Right ventricle myocardium inferior (tissue), 1 donor: ENCODE results near the gene MEGF8. TPM values are rescaled to one million over a fixed set of nuclear protein-coding genes. Genes with fewer than 3 reads are reported as not detected.

Experiments used
- ATAC-seq: fragments of 200-7000 bp; cut with Tn5 transposase; one replicate; pipeline ENCODE4 v1.9.1; 2020; ENCODE audit warnings: mild to moderate bottlenecking, moderate library complexity
- DNase-seq: peaks from one replicate; pipeline ENCODE4 v3.0.0; 2021; ENCODE audit errors: missing footprints
- intact Hi-C: fragments of 100-400 bp; cut with DNase I; formaldehyde crosslinking; loops from one replicate; pipeline ENCODE4 v1.11.0; 2022
- total RNA-seq: library from RNA; stranded (reverse); fragmentation: NEBNext Ultra II Directional; extraction: Animal tissue kit (Norgen Biotek cat#: 25700); gene quantifications from one replicate; pipeline ENCODE4 v1.2.1, GENCODE V29; 2021
- donor health status: DM: no; HTN: yes; CAD: no; lungs with severe emphysema.

The MEGF8 gene
- total RNA-seq, 1 donor from 2014 or later, result 32.6 TPM

DNA sequence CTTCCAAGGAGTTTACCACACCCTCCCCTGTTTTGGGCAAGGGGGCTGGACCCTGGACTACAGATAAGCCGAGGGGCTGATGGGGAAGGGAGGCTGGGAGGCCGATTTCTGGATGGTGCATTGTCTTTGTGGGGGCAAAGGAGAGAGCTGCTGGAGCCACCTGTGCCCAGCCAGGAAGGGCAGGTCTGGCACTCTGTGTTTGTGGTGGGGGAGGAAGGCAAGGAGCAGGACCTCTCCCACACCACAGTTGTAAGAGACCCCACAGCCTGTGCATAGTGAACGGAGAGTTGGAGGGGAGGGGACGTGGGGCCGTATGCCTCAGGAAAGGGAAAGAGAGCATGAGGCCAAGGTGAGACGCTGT is 39.5 kb upstream of the MEGF8 start:
- intact Hi-C loops, result no loop called here
- DNase-seq (no peak), ATAC-seq (no peak)

DNA sequence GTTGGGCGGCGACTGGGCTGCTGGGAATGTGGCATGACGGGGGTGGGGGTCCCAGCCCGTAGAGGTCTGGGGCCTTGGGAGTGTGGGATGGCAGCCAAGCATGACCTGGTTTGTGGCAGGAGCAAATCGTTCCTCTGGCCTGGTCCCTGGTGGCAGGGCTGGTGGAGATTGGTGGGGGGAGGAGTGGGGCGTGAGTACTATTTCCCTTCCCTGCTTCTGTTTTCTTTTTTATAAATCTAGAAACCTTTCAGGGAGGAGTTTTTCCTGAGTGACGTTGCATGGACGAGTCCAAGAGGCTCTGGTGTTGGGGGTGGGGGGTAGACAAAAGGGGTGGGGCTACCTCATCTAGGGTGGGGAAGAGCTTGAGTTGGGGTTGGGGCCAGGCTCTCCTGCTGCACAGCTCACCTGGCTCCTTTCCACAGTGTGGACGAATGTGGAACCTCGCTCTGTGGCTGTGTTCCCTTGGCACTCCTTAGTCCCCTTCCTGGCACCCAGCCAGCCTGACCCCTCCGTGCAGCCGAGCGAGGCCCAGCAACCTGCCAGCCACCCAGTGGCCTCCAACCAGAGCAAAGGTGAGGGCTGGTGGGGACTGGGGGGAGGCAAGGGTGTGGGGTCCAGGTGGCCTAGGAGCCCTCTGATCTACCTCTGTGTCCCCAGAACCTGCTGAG is 39.0 kb upstream of the MEGF8 start:
- no peak for ATAC-seq
- no peak for DNase-seq
- intact Hi-C loops, result no loop called here

DNA sequence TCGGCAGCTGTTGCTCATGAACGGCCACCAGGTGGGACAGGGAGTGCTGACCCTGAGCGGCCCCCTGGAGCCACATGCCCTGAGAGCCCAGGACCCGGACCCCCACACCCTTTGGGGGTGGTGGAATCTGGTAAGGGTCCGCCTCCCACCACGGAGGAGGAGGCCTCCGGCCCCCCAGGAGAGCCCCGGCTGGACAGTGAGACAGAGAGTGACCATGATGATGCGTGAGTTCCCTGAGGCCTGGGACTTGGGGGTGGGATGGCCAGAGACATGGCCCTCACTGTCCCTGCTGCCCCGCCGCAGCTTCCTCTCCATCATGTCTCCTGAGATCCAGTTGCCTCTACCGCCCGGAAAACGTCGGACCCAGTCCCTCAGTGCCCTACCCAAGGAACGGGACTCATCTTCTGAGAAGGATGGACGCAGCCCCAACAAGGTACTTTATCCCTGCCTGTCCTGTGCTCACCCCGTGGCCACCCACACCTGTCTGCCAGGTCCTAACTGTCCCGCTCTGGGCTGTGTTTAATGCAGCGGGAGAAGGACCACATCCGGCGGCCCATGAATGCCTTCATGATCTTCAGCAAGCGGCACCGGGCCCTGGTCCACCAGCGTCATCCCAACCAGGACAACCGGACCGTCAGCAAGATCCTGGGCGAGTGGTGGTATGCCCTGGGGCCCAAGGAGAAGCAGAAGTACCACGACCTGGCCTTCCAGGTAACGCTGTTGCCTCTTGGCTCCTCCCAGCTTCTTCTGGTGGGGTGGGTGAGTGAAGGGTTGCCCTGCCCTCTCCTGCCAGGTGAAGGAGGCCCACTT is 38.2 kb upstream of the MEGF8 start:
- intact Hi-C loops, result no loop called here
- no peak for ATAC-seq

DNA sequence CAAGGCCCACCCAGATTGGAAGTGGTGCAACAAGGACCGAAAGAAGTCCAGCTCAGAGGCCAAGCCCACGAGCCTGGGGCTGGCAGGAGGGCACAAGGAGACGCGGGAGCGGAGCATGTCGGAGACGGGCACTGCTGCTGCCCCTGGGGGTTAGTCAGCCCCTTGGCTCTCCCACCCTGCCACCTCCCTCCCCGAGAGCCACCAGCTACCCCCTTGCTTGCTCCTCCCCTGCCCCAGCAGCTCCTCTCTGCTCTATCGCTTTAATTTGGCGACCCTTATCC is 37.7 kb upstream of the MEGF8 start:
- ATAC-seq (no peak), DNase-seq (peak; percentile 58)
- intact Hi-C loops, result no loop called here

More for the DNA sequence above, 38.2 kb upstream of the MEGF8 start:
- DNase-seq, result peak; percentile 57

DNA sequence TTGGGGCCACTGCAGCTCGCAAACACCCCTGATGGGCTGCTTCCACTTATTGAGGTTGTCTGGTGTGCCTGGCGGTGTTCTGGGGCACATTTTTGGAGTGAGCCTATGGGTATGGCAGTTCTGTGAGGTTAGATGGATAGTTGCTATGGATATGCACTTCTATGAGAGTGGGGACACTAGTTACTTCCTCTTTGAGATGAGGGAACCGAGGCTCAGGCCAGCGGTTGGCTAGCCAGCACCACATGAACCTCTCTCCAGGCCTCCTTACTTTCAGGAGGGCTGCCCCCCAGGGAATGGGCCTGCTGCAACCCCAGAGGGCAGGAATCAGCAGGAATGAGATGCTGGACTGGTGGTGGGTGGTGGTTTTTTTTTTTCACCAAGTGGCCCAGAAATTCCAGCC is 37.0 kb upstream of the MEGF8 start:
- peak; percentile 60 for DNase-seq
- ATAC-seq, result no peak
- intact Hi-C loops, result no loop called here

DNA sequence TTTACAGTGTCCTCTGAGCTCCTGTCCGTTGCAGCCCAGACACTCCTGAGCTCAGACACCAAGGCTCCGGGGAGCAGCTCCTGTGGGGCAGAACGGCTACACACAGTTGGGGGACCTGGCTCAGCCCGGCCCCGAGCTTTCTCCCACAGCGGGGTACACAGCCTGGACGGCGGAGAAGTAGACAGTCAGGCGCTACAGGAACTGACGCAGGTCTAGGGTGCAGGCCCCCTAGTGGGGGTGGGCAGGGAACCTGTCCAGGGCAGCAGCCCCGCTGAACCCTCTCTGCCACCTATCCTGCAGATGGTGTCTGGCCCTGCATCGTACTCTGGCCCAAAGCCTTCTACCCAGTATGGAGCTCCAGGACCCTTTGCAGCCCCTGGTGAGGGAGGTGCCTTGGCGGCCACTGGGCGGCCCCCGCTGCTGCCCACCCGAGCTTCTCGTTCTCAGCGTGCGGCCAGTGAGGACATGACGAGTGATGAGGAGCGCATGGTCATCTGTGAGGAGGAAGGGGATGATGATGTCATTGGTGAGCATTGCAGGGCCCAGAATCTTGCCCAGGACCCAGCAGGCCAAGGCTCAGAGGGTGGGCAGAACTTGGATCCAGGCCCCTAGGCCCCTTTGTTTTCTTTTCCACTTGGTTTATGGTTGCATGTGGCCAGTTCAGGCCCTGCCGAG is 36.4 kb upstream of the MEGF8 start:
- intact Hi-C loops, result no loop called here
- ATAC-seq, result no peak
- DNase-seq, result peak; percentile 50

DNA sequence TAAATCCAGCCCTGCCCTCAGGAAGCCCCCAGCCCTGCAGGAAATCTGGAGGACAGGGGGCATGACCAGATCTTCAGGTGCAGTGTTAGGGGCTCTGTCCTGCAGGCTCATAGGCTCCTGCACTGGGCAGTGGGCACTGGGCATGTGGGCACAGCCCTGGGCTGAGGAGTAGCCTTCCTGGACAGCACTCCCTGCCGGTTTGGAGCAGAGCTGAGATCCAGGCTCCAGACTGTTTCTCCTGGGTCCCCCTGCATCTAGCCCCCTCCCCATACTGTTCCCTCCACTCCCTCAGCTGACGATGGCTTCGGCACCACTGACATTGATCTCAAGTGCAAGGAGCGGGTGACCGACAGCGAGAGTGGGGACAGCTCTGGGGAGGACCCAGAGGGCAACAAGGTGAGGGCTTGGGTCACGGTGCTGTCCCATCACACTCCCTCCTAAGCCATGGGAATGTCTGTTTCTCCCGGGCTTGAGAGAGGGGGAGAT is 35.8 kb upstream of the MEGF8 start:
- DNase-seq, result peak; percentile 23
- intact Hi-C loops, result no loop called here
- ATAC-seq, result no peak

DNA sequence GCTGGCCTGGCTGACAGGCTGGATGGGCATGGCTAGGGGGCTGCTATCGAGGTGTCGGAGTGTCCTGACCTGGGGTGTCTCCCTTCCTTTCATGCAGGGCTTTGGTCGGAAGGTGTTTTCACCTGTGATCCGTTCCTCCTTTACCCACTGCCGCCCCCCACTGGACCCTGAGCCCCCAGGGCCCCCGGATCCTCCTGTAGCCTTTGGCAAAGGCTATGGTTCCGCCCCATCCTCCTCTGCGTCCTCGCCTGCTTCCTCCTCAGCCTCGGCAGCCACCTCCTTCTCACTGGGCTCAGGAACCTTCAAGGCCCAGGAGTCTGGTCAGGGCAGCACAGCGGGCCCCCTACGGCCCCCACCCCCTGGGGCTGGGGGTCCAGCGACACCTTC is 35.3 kb upstream of the MEGF8 start:
- peak; percentile 15 for DNase-seq
- no peak for ATAC-seq
- intact Hi-C loops, result no loop called here

DNA sequence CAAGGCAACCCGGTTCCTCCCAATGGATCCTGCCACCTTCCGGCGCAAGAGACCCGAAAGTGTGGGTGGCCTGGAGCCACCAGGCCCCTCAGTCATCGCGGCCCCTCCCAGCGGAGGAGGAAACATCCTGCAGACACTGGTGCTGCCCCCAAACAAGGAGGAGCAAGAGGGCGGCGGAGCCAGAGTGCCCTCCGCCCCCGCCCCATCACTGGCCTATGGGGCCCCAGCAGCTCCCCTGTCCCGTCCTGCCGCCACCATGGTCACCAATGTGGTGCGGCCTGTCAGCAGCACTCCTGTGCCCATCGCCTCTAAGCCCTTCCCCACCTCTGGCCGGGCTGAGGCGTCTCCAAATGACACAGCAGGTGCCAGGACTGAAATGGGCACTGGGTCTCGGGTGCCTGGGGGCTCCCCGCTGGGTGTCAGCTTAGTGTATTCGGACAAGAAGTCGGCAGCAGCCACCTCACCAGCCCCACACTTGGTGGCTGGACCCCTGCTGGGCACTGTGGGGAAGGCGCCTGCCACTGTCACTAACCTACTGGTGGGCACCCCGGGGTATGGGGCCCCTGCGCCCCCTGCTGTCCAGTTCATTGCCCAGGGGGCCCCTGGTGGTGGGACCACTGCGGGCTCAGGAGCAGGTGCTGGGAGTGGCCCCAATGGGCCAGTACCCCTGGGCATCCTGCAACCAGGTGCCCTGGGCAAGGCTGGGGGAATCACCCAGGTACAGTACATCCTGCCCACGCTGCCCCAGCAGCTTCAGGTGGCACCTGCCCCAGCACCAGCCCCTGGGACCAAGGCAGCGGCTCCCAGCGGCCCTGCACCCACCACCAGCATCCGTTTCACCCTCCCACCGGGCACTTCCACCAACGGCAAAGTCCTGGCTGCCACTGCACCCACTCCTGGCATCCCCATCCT is 34.7 kb upstream of the MEGF8 start:
- intact Hi-C loops, result no loop called here
- ATAC-seq (peak; percentile 7), DNase-seq (peak; percentile 21)

DNA sequence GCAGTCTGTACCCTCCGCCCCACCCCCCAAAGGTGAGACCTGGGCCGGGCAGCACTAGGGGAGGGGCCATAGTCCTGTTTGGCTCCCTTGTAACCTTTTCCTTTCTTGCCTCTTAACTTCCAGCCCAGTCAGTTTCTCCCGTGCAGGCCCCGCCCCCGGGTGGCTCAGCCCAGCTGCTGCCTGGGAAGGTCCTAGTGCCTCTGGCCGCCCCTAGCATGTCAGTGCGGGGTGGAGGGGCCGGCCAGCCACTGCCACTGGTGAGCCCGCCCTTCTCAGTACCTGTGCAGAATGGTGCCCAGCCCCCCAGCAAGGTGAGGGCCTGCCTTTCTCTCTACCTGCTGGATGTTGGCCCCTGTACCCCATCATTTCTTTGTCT is 34.0 kb upstream of the MEGF8 start:
- ATAC-seq (no peak), DNase-seq (peak; percentile 57)
- intact Hi-C loops, result no loop called here

DNA sequence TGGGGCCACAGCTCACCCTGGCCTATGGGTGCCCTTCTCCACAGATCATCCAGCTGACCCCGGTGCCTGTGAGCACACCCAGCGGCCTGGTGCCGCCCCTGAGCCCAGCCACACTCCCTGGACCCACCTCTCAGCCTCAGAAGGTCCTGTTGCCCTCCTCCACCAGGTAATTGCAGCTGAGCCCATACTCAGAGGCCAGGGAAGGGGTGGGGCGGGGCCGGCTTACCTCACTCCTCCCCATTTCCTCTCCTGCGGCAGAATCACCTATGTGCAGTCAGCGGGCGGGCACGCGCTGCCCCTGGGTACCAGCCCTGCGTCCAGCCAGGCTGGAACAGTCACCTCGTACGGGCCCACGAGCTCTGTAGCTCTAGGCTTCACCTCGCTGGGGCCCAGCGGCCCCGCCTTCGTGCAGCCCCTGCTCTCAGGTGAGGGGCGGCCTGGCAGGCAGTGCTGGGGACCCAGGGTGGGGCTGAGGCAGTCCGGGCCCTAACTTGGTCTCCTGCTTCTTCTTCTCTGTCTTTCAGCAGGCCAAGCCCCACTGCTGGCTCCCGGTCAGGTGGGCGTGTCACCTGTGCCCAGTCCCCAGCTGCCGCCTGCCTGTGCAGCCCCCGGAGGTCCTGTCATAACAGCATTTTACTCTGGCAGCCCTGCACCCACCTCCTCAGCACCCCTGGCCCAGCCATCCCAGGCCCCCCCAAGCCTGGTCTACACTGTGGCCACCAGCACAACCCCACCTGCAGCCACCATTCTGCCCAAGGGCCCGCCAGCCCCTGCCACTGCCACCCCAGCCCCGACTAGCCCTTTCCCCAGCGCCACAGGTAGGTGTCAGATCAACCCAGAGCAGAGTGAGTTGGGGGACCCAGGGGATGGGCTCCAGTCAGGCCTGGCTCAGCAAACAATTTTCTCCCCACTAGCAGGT is 33.1 kb upstream of the MEGF8 start:
- intact Hi-C loops, result no loop called here

DNA sequence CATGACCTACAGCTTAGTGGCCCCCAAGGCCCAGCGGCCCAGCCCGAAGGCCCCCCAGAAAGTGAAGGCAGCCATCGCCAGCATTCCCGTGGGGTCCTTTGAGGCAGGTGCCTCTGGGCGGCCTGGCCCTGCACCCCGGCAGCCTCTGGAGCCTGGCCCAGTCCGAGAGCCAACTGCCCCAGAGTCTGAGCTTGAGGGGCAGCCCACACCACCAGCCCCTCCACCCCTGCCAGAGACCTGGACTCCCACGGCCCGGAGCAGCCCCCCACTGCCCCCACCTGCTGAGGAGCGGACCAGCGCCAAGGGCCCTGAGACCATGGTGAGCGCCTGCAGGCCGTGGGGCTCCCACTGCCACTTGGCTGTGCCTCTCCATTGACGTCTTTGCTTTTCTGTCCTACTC is 32.5 kb upstream of the MEGF8 start:
- DNase-seq (peak; percentile 56), ATAC-seq (no peak)
- intact Hi-C loops, result no loop called here

More for the DNA sequence above, 33.1 kb upstream of the MEGF8 start:
- ATAC-seq, result no peak
- DNase-seq, result peak; percentile 53

DNA sequence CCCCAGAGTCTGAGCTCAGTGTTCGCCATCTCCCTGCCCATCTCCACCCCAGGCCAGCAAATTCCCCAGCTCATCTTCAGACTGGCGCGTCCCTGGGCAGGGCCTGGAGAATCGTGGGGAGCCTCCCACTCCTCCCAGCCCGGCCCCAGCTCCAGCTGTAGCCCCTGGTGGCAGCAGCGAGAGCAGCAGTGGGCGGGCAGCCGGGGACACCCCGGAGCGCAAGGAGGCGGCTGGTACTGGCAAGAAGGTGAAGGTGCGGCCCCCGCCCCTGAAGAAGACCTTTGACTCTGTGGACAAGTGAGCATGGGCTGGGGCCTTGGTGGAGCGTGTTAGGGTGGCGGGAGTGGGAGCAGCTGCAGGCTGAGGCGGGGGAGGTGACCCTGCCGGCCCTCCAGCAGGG is 31.9 kb upstream of the MEGF8 start:
- intact Hi-C loops, result no loop called here
- DNase-seq (no peak), ATAC-seq (no peak)

DNA sequence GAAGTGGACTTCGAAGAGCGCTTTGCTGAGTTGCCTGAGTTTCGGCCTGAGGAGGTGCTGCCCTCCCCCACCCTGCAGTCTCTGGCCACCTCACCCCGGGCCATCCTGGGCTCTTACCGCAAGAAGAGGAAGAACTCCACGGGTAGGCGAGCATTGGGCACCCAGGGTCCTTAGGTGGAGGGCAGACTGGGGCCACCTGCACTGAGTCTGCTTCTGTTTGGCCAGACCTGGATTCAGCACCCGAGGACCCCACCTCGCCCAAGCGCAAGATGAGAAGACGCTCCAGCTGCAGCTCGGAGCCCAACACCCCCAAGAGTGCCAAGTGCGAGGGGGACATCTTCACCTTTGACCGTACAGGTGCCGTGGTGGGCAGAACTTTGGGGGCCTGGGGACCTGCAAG is 31.5 kb upstream of the MEGF8 start:
- intact Hi-C loops, result no loop called here
- no peak for ATAC-seq
- peak; percentile 51 for DNase-seq

DNA sequence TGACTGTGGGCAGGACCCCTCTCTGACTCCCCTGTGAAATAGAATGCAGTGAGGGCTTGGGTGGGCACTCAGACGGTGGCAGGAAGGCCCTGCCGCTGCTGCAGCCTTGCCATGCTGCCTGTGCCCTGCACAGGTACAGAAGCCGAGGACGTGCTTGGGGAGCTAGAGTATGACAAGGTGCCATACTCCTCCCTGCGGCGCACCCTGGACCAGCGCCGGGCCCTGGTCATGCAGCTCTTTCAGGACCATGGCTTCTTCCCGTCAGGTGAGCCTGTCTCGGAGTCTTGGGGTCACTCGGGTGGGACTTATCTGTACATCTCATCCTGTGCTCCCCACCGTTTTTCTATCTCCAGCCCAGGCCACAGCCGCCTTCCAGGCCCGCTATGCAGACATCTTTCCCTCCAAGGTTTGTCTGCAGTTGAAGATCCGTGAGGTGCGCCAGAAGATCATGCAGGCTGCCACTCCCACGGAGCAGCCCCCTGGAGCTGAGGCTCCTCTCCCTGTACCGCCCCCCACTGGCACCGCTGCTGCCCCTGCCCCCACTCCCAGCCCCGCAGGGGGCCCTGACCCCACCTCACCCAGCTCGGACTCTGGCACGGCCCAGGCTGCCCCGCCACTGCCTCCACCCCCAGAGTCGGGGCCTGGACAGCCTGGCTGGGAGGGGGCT is 30.8 kb upstream of the MEGF8 start:
- ATAC-seq (no peak), DNase-seq (peak; percentile 40)
- intact Hi-C loops, result no loop called here

DNA sequence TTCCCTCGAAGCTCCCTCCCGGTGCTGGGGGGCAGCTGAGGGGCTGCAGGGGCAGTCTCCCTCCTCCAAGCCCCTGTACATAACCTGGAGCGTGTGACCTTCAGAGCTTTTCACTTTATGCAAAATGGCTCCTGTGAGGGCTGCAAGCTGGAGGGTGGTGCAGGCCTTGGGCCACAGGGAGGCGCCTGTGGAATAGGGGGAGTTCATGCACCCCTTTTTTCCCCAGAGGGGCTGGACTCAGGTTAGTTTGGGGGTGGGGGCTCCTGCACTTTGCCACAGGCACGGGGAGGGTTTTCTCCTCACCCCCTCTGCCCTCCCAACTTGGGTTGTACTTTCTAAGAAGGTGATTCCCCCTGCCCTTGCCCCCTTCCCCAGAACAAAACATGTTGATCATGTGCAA is 30.1 kb upstream of the MEGF8 start:
- DNase-seq, result no peak
- intact Hi-C loops, result no loop called here
- no peak for ATAC-seq

DNA sequence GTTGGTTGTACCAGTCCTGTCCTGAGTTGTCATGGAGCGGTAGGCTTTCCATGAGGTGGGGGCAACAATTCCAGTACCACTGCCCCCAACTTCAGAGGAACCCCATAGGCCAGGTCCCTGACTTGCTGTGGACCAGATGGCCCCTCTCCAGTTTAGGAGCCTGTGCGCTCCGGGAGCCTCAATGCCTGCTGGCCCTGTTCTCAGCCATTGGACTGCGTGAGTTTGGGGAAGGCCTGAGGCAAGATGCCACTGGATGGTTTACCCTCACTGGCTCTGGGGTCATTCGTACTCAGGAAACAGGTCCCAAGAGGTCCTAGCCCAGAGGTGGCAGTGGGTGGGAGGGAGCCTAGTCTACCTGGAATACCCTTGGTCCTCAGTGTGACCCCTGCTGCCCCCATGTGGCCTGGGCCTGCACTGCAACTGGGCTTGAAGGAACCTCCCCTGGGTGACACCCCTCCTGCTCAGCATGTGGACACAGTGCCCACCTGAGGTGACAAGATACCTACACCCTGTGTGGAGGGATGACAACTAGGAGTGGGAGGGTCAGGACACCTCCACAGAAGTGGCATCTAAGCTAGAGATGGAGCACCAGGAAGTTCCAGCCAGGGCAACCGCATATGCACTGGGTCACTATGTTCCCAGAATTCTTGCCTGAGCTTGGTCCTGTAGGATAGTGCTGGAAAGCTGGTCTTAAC is 29.5 kb upstream of the MEGF8 start:
- peak; percentile 89 for DNase-seq
- intact Hi-C loops, result loop anchor here (2.0 kb wide), 1 partner anchor 163 kb away; the partner anchor contains the start of gene POU2F2
- peak; percentile 77 for ATAC-seq
